ENCODE results near the gene MDN1. TPM values are rescaled to one million over a fixed set of nuclear protein-coding genes. Genes with fewer than 3 reads are reported as not detected.
"Not testable (repeated sequence)": the region's sequence is repeated elsewhere in the genome, so short reads cannot be mapped to it uniquely, and the experiment has no call there.

Gene MDN1
- total RNA-seq, 2 experiments from 2014 or later: 38.2 to 39.4 TPM

DNA sequence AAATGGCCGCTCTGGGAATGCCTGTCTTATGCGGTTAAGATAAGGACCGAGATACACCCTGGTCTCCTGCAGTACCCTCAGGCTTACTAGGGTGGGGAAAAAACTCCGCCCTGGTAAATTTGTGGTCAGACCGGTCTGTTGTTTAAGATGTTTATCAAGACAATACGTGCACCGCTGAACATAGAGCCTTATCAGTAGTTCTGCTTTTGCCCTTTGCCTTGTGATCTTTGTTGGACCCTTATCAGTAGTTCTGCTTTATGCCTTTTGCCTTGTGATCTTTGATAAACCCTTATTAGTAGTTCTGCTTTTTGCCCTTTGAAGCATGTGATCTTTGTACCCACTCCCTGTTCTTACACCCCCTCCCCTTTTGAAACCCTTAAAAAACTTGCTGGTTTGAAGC is 36.3 kb downstream of the MDN1 start:
- H3K4me1 Mint-ChIP-seq, H3K4me3 Mint-ChIP-seq, H3K9me3 Mint-ChIP-seq, DNase-seq, H3K27me3 Mint-ChIP-seq, H3K27ac Mint-ChIP-seq, POLR2A ChIA-PET, CTCF ChIA-PET: not testable (repeated sequence)
- peaks cover 74% of the 10 kb centered on the region for H3K36me3 Mint-ChIP-seq (ENCODE audit: low read depth)

DNA sequence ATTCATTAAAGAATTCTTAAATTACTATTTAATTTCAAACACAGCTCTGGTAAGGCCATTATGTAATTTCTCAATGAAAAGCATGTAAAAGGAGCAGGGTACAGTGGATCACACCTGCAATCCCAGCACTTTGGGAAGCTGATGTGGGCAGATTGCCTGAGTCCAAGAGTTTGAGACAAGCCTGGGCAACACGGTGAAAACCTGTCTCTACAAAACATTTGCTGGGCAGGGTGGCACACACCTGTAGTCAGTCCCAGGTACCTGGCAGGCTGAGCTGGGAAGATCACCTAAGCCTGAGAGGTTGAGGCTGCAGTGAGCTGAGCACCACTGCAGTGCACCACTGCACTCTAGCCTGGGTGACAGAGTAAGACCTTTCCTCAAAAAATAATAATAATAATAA is 37.4 kb downstream of the MDN1 start:
- Mint-ChIP-seq H3K4me1 (peaks cover 2% of the 10 kb centered on the region), H3K36me3 (ENCODE audit: low read depth) (peaks cover 72% of the 10 kb centered on the region), H3K27me3 (no peaks in the 10 kb centered on the region), H3K27ac (no peak overlapping the region), H3K9me3 (no peaks in the 10 kb centered on the region), H3K4me3 (no peak overlapping the region)
- CTCF ChIA-PET: no interaction called here
- no peak for DNase-seq
- POLR2A ChIA-PET: no interaction called here

DNA sequence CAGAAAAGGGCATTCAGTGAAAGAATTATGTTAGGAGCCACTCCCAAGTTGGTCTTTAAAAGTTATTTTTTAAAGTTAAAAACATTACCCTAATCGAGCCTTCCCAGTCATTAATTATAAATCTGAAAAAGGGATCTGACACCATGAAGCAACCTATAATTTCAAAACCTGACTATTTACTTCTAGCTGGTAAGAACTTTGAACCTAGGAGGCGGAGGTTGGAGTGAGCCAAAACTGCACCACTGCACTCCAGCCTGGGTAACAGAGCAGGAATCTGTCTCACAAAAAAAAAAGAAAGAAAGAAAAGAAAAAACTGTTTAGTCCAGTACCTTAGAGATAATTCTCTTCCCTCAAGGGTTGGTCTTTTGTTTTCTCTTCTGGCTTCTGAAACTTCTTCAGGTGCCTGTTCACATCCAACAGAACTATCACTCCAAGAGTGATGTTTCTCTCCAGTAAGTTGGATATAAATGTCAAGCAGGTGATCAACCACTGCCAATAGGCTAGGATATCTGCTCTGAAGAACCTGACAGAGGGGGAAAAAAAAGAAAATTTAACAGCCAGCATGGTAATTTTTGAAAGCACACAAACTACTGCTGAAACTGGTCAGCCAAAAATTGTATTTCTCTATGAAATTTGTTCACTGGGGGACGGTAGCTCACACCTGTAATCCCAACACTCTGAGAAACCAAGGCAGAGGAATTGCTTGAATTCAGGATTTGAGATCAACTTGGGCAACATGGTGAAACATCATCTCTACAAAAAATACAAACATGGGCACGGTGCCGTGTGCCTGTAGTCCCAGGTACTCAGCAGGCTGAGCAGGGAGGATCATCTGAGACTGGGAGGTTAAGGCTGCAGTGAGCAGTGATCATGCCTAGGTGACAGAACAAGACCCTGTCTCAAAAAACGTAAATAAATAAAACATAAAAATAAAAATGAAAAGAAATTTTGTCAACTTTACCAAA is 38.2 kb downstream of the MDN1 start:
- Mint-ChIP-seq H3K4me1 (peaks cover 2% of the 10 kb centered on the region), H3K36me3 (ENCODE audit: low read depth) (peaks cover 69% of the 10 kb centered on the region), H3K27ac (no peak overlapping the region), H3K27me3 (no peaks in the 10 kb centered on the region), H3K4me3 (no peak overlapping the region), H3K9me3 (no peaks in the 10 kb centered on the region)
- ChIA-PET POLR2A (no interaction called here), CTCF (no interaction called here)
- DNase-seq: no peak

DNA sequence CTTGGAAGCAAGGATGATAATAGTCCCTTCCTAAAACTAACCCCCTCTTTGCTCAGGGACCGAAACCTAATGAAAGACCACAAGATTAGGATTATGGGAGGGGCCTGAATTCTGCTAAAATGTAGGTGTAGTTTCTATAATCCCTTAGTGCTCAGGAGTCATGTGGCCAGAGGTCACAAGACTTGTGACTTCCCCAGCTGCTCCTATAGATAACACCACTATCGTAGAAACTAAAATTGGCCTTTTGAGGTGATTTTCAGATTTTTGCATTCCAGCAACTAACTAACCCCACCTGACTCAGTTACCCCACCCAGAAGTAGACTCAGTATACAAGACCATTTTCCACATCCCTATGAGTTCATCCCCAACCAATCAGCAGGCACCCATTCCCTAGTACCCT is 42.1 kb downstream of the MDN1 start:
- CTCF ChIA-PET: no interaction called here
- H3K36me3 Mint-ChIP-seq (ENCODE audit: low read depth): peaks cover 56% of the 10 kb centered on the region
- POLR2A ChIA-PET: no interaction called here

DNA sequence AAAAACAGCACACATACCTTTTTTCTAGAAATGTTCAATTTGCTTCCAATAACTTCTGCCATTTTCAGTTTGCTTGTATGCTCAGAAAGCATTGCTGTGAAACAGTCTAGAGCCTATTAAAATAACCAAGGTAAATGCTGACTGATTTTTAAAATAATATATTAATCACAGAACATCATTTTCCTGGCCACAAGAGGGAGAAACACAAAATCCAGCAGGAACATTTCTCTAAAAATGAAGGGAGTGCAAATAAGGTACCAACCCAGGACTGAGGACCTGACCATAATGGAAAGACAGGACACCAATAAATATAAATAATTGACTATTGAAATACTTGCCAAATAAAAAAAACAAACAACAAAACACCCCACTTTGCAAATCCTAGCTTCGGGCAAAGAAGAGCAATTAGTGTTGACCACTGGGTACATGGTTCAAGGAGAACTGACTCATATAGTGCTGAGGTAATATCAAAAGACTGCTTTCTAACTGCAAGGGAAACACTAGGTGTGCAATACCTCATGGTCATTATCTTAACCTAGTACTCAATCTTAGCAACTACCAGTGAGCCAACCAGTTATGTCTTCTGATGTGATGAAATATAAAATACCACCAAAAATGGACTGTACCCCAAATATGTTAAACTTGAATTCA is 42.9 kb downstream of the MDN1 start:
- Mint-ChIP-seq H3K36me3 (ENCODE audit: low read depth) (peaks cover 58% of the 10 kb centered on the region), H3K9me3 (no peaks in the 10 kb centered on the region), H3K27me3 (no peaks in the 10 kb centered on the region), H3K27ac (no peak overlapping the region), H3K4me3 (no peak overlapping the region), H3K4me1 (no peaks in the 10 kb centered on the region)
- DNase-seq: no peak
- POLR2A ChIA-PET: no interaction called here
- CTCF ChIA-PET: no interaction called here

More for the DNA sequence above, 42.1 kb downstream of the MDN1 start:
- Mint-ChIP-seq H3K27me3 (no peaks in the 10 kb centered on the region), H3K9me3 (no peaks in the 10 kb centered on the region), H3K4me1 (no peaks in the 10 kb centered on the region), H3K27ac (no peak overlapping the region), H3K4me3 (no peak overlapping the region)
- no peak for DNase-seq

DNA sequence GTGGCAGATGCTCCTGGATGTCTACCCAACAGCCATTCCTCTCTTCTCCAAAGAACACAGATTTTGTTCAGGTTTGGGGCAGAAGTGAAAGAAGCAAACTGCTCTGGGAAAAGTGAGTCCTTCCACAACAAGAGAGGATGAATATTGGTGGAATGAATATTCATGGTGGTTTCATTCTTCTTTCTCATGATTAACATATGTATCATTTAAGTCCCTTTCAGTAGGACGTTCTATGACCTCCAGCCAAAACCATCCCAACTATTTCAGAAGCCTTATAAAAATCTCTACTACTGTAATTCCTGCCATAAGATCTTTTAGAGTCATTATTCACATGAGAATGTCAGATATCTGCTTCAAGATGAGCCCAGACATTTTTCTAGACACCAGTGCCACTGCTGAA is 44.4 kb downstream of the MDN1 start:
- POLR2A ChIA-PET: no interaction called here
- Mint-ChIP-seq H3K4me1 (no peaks in the 10 kb centered on the region), H3K4me3 (no peak overlapping the region), H3K27me3 (no peaks in the 10 kb centered on the region), H3K9me3 (no peaks in the 10 kb centered on the region), H3K36me3 (ENCODE audit: low read depth) (peaks cover 57% of the 10 kb centered on the region), H3K27ac (no peak overlapping the region)
- DNase-seq: no peak
- CTCF ChIA-PET: interaction anchor here (0.7 kb wide), 1 partner anchor 18 kb away, joined by 3 read pairs; no protein-coding TSS in a partner anchor

DNA sequence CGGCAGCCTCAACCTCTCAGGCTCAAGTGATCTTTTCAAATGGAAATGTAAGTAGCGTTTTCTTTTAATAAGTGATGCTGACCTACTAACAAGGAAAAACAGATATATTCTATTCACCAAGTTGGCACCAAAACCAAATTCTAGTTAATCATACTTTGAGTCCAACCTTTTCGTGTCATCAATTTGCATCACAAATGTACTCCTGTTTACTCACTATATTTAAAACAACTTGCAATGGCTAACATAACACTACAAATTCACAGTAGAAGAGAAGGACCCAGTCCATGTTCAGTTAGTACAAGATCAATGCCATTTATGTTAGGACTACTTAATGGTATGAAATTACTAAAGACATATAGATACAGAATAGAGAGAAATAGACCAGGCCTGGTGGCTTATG is 50.0 kb downstream of the MDN1 start:
- H3K4me3 Mint-ChIP-seq: no peak overlapping the region
- no peaks in the 10 kb centered on the region for H3K9me3 Mint-ChIP-seq
- no peak for DNase-seq
- POLR2A ChIA-PET: no interaction called here
- H3K27ac Mint-ChIP-seq: no peak overlapping the region
- peaks cover 49% of the 10 kb centered on the region for H3K36me3 Mint-ChIP-seq (ENCODE audit: low read depth)
- H3K4me1 Mint-ChIP-seq: no peaks in the 10 kb centered on the region
- no peaks in the 10 kb centered on the region for H3K27me3 Mint-ChIP-seq
- CTCF ChIA-PET: interaction anchor here (0.7 kb wide), 1 partner anchor 25 kb away, joined by 3 read pairs; no protein-coding TSS in a partner anchor

DNA sequence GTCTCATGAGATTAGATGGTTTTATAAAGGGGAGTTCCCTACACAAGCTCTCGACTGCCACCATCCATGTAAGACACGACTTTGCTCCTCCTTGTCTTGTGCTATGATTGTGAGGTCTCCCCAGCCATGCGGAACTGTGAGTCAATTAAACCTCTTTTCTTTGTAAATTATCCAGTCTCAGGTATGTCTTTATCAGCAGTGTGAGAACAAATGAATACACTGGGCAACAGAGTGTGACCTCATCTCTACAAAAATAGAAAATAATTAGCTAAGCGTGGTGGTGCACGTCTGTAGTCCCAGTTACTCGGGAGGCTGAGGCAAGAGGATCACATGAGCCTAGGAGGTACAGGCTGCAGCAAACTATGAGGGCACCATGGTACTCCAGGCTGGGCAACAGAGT is 51.3 kb downstream of the MDN1 start:
- Mint-ChIP-seq H3K36me3 (ENCODE audit: low read depth) (peaks cover 44% of the 10 kb centered on the region), H3K27ac (peak overlapping the region; percentile 8), H3K4me1 (no peaks in the 10 kb centered on the region), H3K4me3 (no peak overlapping the region), H3K27me3 (no peaks in the 10 kb centered on the region), H3K9me3 (no peaks in the 10 kb centered on the region)
- DNase-seq: no peak
- CTCF ChIA-PET: interaction anchor here (0.6 kb wide), 1 partner anchor 39 kb away, joined by 3 read pairs; no protein-coding TSS in a partner anchor
- POLR2A ChIA-PET: no interaction called here

DNA sequence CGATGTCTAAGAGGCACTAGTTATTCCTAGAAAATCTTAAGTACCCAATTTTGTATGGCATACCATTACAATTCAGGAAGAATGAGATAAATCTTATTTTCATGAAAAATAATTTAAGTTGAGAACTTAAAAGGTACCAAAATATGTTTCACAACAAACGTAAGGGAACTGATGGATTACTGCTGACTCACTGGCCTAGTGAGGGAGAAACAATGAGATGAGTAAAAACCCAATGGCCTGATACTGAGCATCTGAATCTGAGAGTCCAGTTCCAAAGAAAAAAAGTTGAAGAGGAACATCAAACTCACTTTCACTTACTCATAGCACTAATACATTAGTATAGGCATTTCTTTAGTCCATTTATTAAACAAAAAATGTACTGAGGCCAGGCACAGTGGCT is 56.0 kb downstream of the MDN1 start:
- no peak for DNase-seq
- CTCF ChIA-PET: interaction anchor here (0.6 kb wide), 1 partner anchor 508 kb away, joined by 3 read pairs; no protein-coding TSS in a partner anchor
- peaks cover 36% of the 10 kb centered on the region for H3K36me3 Mint-ChIP-seq (ENCODE audit: low read depth)
- no peaks in the 10 kb centered on the region for H3K4me1 Mint-ChIP-seq
- H3K27ac Mint-ChIP-seq: no peak overlapping the region
- POLR2A ChIA-PET: no interaction called here
- H3K27me3 Mint-ChIP-seq: no peaks in the 10 kb centered on the region
- H3K9me3 Mint-ChIP-seq: no peaks in the 10 kb centered on the region
- H3K4me3 Mint-ChIP-seq: no peak overlapping the region

DNA sequence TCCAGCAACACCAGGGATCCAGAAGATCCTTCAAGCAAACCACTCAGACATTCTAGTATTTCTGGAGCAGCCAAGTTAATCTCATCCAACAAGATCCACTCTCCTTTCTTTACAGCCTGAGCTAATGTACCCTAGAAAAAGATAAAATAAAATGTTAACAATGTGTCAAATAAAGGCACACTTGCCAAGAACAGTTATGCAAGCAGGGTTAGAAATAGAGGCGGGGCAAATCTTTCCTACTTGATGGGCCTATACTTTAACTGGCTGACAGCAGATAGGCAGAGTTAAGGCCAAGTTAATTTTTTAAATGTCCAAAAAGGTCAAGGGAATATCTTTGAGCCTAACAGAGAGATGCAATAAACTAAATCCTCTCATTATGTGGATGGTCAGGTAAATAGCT is 60.8 kb downstream of the MDN1 start:
- Mint-ChIP-seq H3K27me3 (no peaks in the 10 kb centered on the region), H3K4me3 (no peak overlapping the region), H3K36me3 (ENCODE audit: low read depth) (peaks cover 49% of the 10 kb centered on the region), H3K4me1 (no peaks in the 10 kb centered on the region), H3K27ac (no peak overlapping the region), H3K9me3 (no peaks in the 10 kb centered on the region)
- ChIA-PET CTCF (no interaction called here), POLR2A (no interaction called here)
- DNase-seq: no peak

DNA sequence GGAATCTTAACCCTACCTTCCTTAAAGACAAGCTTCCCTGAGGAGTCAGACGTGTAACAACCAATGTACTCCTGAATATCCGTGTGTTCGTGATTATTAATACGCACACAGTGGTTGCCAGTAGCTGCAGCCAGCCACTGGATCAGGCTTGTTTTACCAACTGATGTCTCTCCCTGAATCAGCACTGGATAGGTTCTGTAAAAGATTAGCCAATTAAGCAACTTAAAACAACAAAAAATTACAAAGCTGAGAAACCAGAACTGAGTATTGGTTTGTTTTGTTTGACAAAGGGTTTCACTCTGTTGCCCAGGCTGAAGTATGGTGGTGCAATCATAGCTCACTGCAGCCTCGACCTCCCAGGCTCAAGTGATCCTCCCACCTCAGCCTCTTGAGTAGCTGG is 69.3 kb downstream of the MDN1 start:
- ChIA-PET CTCF (interaction anchor here (1.1 kb wide), 1 partner anchor 42 kb away, joined by 4 read pairs; no protein-coding TSS in a partner anchor), POLR2A (no interaction called here)
- H3K4me1 Mint-ChIP-seq: no peaks in the 10 kb centered on the region
- no peaks in the 10 kb centered on the region for H3K9me3 Mint-ChIP-seq
- peaks cover 49% of the 10 kb centered on the region for H3K36me3 Mint-ChIP-seq (ENCODE audit: low read depth)
- no peak overlapping the region for H3K4me3 Mint-ChIP-seq
- H3K27me3 Mint-ChIP-seq: no peaks in the 10 kb centered on the region
- DNase-seq: no peak
- H3K27ac Mint-ChIP-seq: no peak overlapping the region

DNA sequence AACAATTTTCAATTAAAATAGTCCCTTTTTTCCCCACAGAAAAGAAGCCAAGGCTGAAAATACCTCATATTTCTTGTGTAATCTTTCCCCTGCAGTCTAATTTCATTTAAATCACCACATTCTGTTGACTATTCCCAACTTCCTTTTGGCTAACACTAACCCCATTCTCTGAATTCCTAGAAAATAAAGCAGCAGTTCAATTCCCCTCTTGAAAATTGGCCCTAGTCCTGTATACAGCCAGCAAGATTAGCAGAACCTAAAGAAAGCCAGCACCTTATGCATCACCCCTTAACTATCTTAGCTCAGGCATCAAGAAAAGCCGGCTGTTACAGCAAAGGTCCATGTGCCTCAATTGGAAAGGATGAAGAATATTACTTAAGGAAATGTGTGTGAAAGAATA is 69.7 kb downstream of the MDN1 start:
- H3K27ac Mint-ChIP-seq: no peak overlapping the region
- POLR2A ChIA-PET: no interaction called here
- peaks cover 50% of the 10 kb centered on the region for H3K36me3 Mint-ChIP-seq (ENCODE audit: low read depth)

DNA sequence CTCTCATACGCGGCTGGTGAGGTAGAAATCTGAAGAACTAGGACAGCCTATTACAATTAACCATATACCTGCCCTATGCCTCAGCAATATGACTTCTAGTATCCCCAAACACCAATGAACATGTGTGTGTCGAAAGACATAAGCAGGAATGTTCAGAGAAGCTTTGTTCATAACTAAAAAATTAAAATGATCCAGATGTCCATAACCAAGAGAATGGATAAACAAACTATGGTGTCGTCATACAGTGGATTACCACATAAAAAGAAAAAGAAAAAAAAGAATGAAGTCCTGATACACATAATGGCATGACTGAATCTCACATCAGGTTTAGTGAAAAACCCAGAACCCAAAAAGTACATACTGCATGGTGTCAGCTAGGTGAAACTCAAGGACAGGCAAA is 73.9 kb downstream of the MDN1 start:
- ChIA-PET CTCF (no interaction called here), POLR2A (no interaction called here)
- Mint-ChIP-seq H3K4me3 (no peak overlapping the region), H3K36me3 (ENCODE audit: low read depth) (peaks cover 54% of the 10 kb centered on the region), H3K27me3 (no peaks in the 10 kb centered on the region), H3K4me1 (no peaks in the 10 kb centered on the region), H3K27ac (no peak overlapping the region), H3K9me3 (no peaks in the 10 kb centered on the region)
- no peak for DNase-seq

More for the DNA sequence above, 69.7 kb downstream of the MDN1 start:
- Mint-ChIP-seq H3K4me3 (no peak overlapping the region), H3K4me1 (no peaks in the 10 kb centered on the region), H3K9me3 (no peaks in the 10 kb centered on the region), H3K27me3 (no peaks in the 10 kb centered on the region)
- CTCF ChIA-PET: no interaction called here
- no peak for DNase-seq

DNA sequence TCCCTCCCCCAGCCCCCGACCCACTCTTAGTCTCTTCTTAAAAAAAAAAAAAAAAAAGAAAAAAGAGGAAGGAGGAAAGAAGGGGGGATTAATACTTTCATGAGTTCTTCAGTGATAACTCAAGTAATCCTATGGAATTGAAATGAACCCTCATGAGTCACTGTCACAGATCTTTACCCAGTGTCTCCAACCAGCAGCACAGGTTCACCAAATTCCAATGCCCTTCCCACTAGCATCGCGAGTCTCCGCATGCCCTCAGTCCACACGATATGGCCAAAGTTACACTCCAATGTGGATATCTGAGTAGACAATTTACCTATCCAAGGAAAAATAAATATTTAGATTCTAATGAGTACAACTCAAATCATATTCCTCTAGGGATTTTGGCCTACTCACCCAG is 74.5 kb downstream of the MDN1 start:
- Mint-ChIP-seq H3K27me3 (no peaks in the 10 kb centered on the region), H3K9me3 (no peaks in the 10 kb centered on the region), H3K36me3 (ENCODE audit: low read depth) (peaks cover 60% of the 10 kb centered on the region), H3K27ac (no peak overlapping the region), H3K4me1 (no peaks in the 10 kb centered on the region), H3K4me3 (no peak overlapping the region)
- ChIA-PET POLR2A (no interaction called here), CTCF (no interaction called here)
- no peak for DNase-seq

Data from activated CD4-positive, alpha-beta memory T cell treated with anti-CD3 and anti-CD28 coated beads, Interleukin-2, amount 10 ng/mL, durations not matched to agents 7 days and 5 days (primary cell).